NCI-H2081 (cell line): ENCODE results near the gene DNAJB12.
"Not testable (repeated sequence)": the region's sequence is repeated elsewhere in the genome, so short reads cannot be mapped to it uniquely, and the experiment has no call there.

Experiments used
- DNase-seq, 2 experiments: peaks; one replicate each; lab custom pipeline; 2025; lab: John Stamatoyannopoulos, UW

Gene DNAJB12

DNA sequence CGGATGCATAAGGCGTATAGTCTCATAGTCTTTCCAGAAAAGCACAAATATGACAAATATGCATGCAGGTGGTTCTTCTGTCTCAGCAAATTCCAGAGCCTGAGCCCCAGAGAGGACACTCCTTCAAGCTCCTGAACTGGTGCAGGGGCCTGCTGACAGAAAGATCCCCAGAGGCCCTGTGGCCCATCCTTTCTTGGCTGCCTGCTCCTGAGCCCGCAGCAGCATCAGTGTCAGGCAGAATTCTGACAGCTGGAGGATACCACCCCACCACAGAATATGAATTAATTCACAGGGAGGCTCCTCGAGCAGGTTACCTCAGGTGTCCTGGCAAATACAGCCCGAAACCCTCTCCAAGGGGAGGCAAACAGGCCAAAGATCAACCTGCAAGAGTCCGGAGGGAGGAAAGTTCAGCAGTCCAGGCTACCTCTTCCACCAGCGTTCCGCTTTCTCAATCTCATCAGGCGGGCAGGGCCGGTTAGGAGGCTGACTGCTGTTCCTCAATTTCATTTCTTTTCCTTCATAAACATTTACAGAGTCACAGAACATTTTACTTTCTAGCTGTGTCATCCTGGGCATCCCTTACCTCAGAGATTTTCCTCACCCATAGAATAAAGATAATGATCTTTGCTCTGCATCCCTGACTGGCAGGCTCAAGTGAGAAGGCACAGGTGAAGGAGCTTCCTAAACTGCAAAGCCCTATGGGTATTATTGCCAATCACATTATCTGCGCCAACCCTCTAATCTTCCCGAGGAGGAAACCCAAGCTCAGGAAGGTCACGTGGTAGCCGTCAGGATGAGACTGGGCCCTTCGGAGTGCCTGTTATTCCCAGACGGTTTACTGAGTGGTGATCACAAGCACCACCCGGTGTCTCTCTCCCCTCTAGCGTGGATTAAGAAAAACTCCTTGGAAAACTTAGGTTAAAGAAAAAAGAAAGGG is 1.4 kb downstream of the DNAJB12 start:
- peak in 1 of 2 experiments; percentile 12 for DNase-seq

GRCh38 chr10:72351479-72351878 is 3.2 kb downstream of the DNAJB12 start:
- no peak for DNase-seq

DNA sequence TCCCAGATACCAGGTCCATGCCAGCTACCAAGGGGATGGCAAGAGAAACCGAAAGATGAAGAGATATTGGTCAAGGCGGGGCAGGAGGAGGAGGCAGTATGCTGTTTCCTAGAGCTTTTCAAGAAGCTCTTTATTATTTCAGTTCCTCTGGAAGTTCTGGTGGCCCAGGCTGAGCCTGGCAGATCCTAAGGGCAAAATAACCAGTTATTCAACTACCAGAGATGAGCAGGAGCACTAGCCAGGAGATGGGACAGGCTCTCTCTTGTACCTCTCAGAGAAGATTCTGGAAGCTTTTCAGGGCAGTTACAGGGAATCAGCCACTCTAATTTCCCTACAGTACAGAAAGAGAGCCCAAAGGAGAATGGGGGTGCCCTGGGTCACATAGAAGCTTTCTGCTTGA is 5.3 kb downstream of the DNAJB12 start:
- no peak for DNase-seq

- no peak for DNase-seq
Observed at GRCh38 chr10:72348282-72348681, 6.4 kb downstream of the DNAJB12 start.

GRCh38 chr10:72346117-72346516 is 8.6 kb downstream of the DNAJB12 start:
- not testable (repeated sequence) for DNase-seq

DNA sequence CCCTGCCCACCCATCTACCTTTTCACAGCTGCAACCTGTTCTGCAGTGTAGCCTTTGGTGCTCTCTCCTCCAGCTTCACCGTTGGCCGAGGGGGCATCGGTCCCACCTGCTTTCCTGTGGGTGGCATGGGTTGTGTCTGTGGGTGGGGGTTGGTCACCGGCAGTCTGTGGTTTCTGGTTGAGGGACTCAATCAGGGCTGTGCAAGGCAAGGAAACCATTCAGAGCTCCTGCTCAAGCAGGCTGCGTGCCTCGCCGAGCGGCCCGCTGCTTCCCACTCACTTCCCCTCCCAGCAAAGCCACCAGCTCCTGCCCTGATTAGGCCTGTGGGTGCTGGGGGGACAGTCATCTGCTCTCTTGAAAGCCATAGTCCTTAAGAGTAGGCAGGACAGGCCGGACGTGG is 9.8 kb downstream of the DNAJB12 start:
- DNase-seq: no peak

GRCh38 chr10:72342911-72343310 is 11.8 kb downstream of the DNAJB12 start:
- no peak for DNase-seq

DNA sequence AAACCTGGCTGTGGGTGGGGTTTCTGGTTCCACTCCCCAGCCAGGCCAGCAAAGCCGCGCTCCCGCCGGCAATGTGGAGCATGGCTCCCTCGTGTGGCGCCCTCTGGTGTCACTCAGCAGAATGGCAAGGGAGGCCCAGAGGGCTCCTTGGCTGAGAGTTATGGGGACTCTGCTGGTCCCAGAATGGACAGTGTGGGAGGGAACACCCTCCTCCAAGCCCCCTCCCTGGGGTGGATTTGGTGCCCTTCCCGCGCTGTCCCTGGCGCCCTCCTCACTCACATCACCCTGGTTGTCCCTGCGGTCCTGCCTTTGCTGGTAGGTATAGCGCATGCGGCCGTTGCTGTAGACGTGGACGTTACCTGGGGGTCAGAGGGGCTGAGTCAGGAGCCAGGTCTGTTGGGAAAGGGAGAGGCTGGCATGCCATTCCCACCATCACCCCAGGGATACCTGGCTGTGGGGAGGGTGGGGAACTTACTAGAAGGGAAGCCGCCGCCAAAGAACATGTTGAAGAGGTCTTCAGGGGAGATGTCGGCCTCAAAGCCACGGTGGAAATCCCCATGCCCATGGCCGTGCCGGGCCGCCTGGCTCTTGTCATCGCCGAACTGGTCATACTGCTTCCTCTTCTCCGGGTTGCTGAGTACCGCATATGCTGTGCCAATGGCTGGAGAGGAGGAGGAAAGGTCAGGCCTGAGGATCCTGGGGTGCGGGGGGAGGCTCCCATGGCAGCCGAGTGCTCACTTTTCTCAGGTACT is 14.0 kb downstream of the DNAJB12 start:
- no peak for DNase-seq

DNA sequence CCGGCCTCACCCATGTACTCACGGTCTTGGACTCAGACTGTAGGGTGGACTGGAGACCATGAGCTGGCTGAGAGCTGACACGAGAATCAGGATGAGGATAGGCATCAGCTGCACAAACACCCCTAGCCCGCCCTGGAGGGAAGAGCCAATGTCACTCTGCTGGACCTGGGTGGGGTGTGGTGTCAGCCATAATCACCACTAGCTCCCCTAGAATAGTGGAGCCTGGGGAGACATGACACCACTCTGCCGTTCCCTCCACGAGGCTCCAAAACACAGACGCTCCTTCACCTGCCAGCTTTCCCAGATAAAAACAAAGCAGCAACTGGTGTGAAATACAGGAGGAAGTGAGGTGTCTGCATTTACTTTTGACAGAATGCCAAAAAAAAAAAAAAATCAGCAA is 16.5 kb downstream of the DNAJB12 start:
- DNase-seq: no peak

DNA sequence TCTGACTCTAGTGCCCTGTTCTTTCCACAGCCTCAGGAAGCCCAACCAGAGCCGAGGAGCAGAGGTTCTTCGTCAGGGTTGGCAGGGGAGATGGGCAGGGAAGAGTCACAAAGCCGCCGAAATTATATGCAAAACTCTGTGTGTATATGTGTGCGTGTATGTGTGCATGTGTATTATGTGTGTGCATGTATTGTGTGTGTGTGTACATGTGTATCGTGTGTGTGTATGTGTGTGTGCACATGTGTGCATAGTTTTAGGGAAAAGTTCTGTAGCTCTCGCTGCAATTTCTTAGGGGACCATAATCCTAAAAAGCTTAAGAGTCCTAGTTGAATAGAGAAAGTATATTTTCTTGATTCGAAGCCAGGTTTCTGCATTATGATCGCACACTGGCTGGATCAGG is 17.0 kb downstream of the DNAJB12 start:
- DNase-seq: no peak

GRCh38 chr10:72337039-72337629 is 17.6 kb downstream of the DNAJB12 start:
- DNase-seq: peak; percentile 67

DNA sequence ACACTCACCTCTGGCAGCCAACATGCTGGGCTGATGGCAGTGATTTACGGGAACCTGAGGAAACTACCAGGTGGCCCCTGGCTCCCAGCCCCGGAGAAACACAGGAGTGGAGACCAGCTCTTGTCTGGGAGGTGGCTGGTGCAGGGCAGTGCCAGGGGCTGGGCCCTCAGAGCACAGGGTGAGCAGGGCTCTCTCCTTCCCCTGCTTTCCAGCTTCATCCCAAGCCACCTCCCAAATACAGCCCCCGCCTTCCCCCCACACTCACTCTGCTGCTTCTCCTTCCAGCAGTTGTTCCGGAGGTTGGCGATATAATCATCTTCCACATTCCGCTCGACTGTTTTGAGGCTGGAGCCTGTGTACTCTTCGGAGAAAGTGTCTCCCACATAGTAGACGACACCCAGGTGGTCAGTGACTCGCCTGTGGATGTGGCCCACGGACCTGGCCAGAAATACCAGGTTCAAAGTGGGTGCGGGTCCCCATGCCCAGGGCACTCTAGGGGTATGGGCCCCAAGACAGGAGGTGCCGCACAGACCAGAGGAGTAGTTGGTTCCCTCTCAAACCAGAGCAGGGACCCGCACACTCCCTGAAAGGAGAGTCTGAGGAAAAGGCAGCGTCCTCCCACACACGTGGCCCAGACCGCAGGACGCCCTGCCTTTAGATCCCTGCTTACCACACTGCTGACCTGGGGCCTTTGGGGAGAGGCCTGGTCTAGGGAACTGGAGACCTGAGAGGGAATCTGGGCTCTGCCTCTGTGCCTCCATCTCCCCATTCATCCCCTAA is 18.3 kb downstream of the DNAJB12 start:
- DNase-seq: no peak

GRCh38 chr10:72335394-72336258 is 19.1 kb downstream of the DNAJB12 start:
- DNase-seq: no peak

GRCh38 chr10:72334825-72335393 is 19.8 kb downstream of the DNAJB12 start:
- peak in 1 of 2 experiments; percentile 29 for DNase-seq

- DNase-seq: peak; percentile 82 to 90
Observed at GRCh38 chr10:72334196-72334824, 20.4 kb downstream of the DNAJB12 start.

- DNase-seq: no peak
Observed at GRCh38 chr10:72333112-72334015, 21.4 kb downstream of the DNAJB12 start.

DNA sequence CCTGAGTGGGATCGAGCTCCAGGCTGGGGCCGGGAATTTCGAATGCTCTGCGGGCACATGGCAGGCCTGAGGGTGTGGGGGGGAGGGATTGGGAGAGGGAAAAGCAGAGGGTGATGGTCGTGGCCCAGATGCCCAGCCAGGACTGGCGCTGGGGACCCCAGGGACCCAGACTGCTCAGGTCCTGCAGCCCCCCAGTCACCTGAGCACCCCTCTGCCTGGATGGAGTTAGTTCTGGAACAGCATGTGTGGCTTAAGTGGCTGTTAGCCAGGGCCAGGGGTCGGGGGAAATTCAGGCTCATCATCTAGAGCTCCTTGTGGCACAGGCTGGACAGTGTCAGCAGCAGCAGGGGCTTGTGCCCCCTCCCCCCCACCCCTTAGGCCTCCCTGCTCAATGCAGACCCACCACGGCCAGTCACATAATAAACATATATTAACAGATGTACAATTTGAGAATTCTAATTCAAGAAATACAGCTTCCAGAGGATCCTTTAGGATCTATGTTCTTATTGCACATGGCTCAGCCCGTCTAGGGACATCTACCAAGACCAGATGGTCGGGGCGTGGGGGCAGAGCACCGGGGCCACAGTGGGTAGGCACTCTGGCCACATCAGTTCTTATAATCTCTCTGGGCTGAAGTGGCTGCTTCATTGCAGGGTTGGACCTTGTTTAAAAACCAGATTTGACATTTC is 22.2 kb downstream of the DNAJB12 start:
- DNase-seq: no peak
